Fibroblast of lung (primary cell): ENCODE data around the gene NLRP13. TPM values are rescaled to one million over a fixed set of nuclear protein-coding genes. Genes with fewer than 3 reads are reported as not detected.

Source experiments
- DNase-seq, 2 donors: peaks; one replicate each; pipeline versions ENCODE4 v3.0.0 to v3.0.0-alpha.2; 2010; ENCODE audit warnings: low read depth in 2 of 2
- H2AFZ ChIP-seq: 2 replicates; pipeline ENCODE4 v1.5.1; 2012; ENCODE audit warnings: low read length, control low read depth, inconsistent platforms
- H3K27ac ChIP-seq: 2 replicates; pipeline ENCODE4 v1.5.1; 2011; ENCODE audit warnings: low read length, control low read depth; ENCODE audit not compliant: insufficient read depth
- H3K27me3 ChIP-seq: 2 replicates; pipeline ENCODE4 v1.5.1; 2011; ENCODE audit warnings: mild to moderate bottlenecking, low read length; ENCODE audit not compliant: control insufficient read depth, insufficient read depth
- H3K36me3 ChIP-seq: 2 replicates; pipeline ENCODE4 v1.5.1; 2011; ENCODE audit warnings: low read length; ENCODE audit not compliant: control insufficient read depth, insufficient read depth
- H3K4me1 ChIP-seq: 2 replicates; pipeline ENCODE4 v1.5.1; 2011; ENCODE audit warnings: low read length; ENCODE audit not compliant: control insufficient read depth, insufficient read depth; ENCODE audit errors: extremely low read depth
- H3K4me2 ChIP-seq: 2 replicates; pipeline ENCODE4 v1.5.1; 2011; ENCODE audit warnings: low read length, control low read depth; ENCODE audit not compliant: insufficient read depth; ENCODE audit errors: extremely low read depth
- H3K4me3 ChIP-seq, 4 experiments: fragments of 200-600 bp in 1 of 4; sonication (generic) in 1 of 4; replicated peaks in 1 of 4; 2 replicates each; pipeline ENCODE4 v1.5.1; 2011 to 2016; ENCODE audit warnings: low read length in 4 of 4, low read depth in 3 of 4, mild to moderate bottlenecking in 3 of 4, control low read depth in 2 of 4, inconsistent platforms in 1 of 4, mixed read lengths in 1 of 4; ENCODE audit not compliant: insufficient read depth in 1 of 4; ENCODE audit errors: control extremely low read depth in 1 of 4
- H3K79me2 ChIP-seq: 2 replicates; pipeline ENCODE4 v1.5.1; 2012; ENCODE audit warnings: mild to moderate bottlenecking, low read length, inconsistent platforms; ENCODE audit not compliant: control insufficient read depth, insufficient read depth
- H3K9ac ChIP-seq: 2 replicates; pipeline ENCODE4 v1.5.1; 2011; ENCODE audit warnings: mild to moderate bottlenecking, low read length, control low read depth; ENCODE audit not compliant: insufficient read depth
- H3K9me3 ChIP-seq: 2 replicates; pipeline ENCODE4 v1.5.1; 2012; ENCODE audit warnings: low read depth, low read length; ENCODE audit not compliant: control insufficient read depth, insufficient read depth
- H4K20me1 ChIP-seq: 2 replicates; pipeline ENCODE4 v1.5.1; 2011; ENCODE audit warnings: low read length; ENCODE audit not compliant: control insufficient read depth, insufficient read depth; ENCODE audit errors: extremely low read depth
- EZH2 ChIP-seq: IDR thresholded peaks from 2 replicates; pipeline ENCODE4 v1.5.1; 2012; ENCODE audit warnings: low read length, control low read depth, mild to moderate bottlenecking; ENCODE audit errors: missing control alignments
- polyA plus RNA-seq, 2 donors: library from polyadenylated mRNA; depleted of rRNA in 1 of 2; stranded (reverse) in 1 of 2; unstranded in 1 of 2; fragments of >200 nt; gene quantifications; 2 replicates each; pipeline ENCODE4 v1.2.1, GENCODE V29; 2011 to 2012; ENCODE audit warnings: missing spikeins in 1 of 2
- total RNA-seq: library from RNA; depleted of rRNA; stranded (reverse); fragments of >200 nt; gene quantifications from 2 replicates; pipeline ENCODE4 v1.2.1, GENCODE V29; 2014
- TF ChIP-seq, protein P1 (sequence below), 2 donors: IDR thresholded peaks in 1 of 2; conservative IDR thresholded peaks in 1 of 2; 1 replicate in 1 of 2; 2 replicates in 1 of 2; pipeline ENCODE4 v1.5.1; 2011 to 2012; ENCODE audit warnings: low read length in 2 of 2, control low read depth in 1 of 2, inconsistent platforms in 1 of 2, low read depth in 1 of 2, mild to moderate bottlenecking in 1 of 2

Gene NLRP13
- total and polyA plus RNA-seq, 2 donors (not counting 1 experiment from before 2014, with no cell fraction given): not detected

DNA sequence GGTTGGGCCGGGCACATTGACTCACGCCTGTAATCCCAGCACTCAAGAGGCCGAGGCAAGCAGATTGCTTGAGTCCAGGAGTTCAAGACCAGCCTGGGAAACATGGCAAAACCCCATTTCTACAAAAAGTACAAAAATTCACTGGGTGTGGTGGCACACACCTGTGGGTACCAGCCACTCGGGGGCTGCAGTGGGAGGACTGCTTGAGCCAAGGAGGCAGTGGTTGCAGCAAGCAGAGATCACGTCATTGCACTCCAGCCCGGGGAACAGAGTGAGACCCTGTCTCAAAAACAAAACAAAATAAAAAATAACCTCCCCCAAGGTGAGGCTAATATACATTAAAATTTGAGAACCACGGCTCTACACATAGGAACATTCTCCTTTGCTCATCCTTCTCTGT is 24.9 kb downstream of the NLRP13 start:
- no peaks in the 10 kb centered on the region for H4K20me1 ChIP-seq
- TF ChIP-seq, protein P1, sequence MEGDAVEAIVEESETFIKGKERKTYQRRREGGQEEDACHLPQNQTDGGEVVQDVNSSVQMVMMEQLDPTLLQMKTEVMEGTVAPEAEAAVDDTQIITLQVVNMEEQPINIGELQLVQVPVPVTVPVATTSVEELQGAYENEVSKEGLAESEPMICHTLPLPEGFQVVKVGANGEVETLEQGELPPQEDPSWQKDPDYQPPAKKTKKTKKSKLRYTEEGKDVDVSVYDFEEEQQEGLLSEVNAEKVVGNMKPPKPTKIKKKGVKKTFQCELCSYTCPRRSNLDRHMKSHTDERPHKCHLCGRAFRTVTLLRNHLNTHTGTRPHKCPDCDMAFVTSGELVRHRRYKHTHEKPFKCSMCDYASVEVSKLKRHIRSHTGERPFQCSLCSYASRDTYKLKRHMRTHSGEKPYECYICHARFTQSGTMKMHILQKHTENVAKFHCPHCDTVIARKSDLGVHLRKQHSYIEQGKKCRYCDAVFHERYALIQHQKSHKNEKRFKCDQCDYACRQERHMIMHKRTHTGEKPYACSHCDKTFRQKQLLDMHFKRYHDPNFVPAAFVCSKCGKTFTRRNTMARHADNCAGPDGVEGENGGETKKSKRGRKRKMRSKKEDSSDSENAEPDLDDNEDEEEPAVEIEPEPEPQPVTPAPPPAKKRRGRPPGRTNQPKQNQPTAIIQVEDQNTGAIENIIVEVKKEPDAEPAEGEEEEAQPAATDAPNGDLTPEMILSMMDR (conservative IDR thresholded peaks at IDR 0.05 in 1 of 2, IDR thresholded peaks at IDR 0.05 in 1 of 2; ENCODE audit: low read depth in 1 of 2, low read length in 2 of 2): no peak
- TF ChIP-seq EZH2: no peak
- no peak overlapping the region for H2AFZ ChIP-seq
- H3K4me1 ChIP-seq: no peaks in the 10 kb centered on the region
- H3K9ac ChIP-seq: no peak overlapping the region
- H3K27me3 ChIP-seq: no peaks in the 10 kb centered on the region
- no peak overlapping the region for H3K4me2 ChIP-seq
- no peak for DNase-seq
- no peak overlapping the region for H3K27ac ChIP-seq
- H3K36me3 ChIP-seq: no peaks in the 10 kb centered on the region
- H3K79me2 ChIP-seq: no peaks in the 10 kb centered on the region
- H3K9me3 ChIP-seq: no peaks in the 10 kb centered on the region
- H3K4me3 ChIP-seq: no peak overlapping the region

DNA sequence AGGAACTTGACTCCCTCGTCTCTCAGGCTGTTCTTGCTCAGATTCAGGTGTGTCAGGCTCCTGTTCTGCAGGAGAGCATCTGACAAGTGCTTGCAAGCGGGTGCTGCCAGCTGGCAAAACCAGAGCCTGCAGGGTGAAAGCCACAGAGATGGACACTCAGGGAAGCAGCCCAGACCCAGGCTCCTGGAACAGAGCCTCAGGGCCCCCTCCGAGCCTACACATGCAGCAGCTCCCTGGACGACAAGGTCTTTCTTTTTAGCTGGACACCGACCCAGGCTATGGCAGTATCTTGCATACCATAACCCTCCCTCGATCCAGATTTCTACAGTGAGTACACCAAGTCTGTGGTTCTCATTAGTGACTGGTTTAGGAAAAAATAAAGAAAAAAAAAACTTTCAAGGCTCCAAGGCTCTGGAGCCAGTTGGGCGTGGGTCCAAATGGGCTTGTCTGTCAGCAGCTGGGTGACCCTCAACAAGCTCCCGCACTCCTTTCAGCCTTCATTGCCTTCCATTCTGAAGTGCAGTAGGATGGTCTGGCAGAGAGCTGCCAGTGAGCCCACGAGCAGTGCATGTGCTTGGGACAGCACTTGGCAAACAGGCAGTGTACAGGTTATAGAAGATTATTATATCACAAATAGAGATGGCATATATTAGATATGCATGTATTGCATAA is 29.9 kb downstream of the NLRP13 start:
- no peaks in the 10 kb centered on the region for H4K20me1 ChIP-seq
- no peak overlapping the region for H3K27ac ChIP-seq
- no peak for DNase-seq
- no peaks in the 10 kb centered on the region for H3K4me1 ChIP-seq
- no peak overlapping the region for H2AFZ ChIP-seq
- no peaks in the 10 kb centered on the region for H3K79me2 ChIP-seq
- no peaks in the 10 kb centered on the region for H3K9me3 ChIP-seq
- H3K27me3 ChIP-seq: no peaks in the 10 kb centered on the region
- no peak overlapping the region for H3K4me2 ChIP-seq
- no peaks in the 10 kb centered on the region for H3K36me3 ChIP-seq
- no peak for TF ChIP-seq EZH2
- TF ChIP-seq, protein P1 (conservative IDR thresholded peaks at IDR 0.05 in 1 of 2, IDR thresholded peaks at IDR 0.05 in 1 of 2; ENCODE audit: low read depth in 1 of 2, low read length in 2 of 2): no peak
- H3K9ac ChIP-seq: no peak overlapping the region
- no peak overlapping the region for H3K4me3 ChIP-seq

DNA sequence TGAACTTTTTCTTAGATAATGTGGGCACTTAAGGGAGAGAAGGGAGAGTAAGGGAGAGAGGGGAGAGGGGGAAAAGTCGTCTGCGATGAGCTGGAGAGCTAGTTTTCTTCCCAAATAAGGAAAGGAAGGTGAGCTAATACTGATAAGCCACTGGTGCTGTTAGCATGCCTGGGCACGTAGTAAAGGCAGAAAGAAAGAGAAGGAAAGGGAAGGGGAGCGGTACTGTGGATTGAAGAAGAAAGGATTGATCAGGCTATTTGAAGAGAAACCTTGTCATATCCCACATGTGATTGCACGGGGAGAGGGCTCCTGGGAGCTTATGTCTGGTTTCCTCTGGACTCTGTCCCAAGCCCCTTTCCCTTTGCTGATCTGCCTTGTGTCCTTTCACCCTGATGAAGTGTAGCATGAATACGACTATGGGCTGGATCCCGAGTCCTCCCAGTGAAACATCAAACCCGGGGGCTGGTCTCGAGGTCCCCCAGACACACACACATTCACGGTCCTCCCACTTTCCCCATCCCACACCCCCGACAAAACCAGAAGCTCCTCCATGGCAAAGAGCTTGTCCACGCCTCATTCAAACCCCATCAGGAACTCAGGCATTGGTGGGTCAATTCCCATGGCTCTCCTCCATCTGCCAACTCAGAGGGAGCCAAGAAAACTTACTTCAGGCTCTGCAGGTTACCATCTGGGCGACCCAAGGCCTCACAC is 30.6 kb downstream of the NLRP13 start:
- Histone ChIP-seq H4K20me1 (no peaks in the 10 kb centered on the region), H3K4me1 (no peaks in the 10 kb centered on the region), H3K27ac (no peak overlapping the region), H3K79me2 (no peaks in the 10 kb centered on the region), H3K9me3 (no peaks in the 10 kb centered on the region), H3K9ac (no peak overlapping the region), H3K27me3 (no peaks in the 10 kb centered on the region), H2AFZ (no peak overlapping the region), H3K36me3 (no peaks in the 10 kb centered on the region), H3K4me2 (no peak overlapping the region), H3K4me3 (no peak overlapping the region)
- DNase-seq: no peak
- no peak for TF ChIP-seq EZH2
- TF ChIP-seq, protein P1 (conservative IDR thresholded peaks at IDR 0.05 in 1 of 2, IDR thresholded peaks at IDR 0.05 in 1 of 2; ENCODE audit: low read depth in 1 of 2, low read length in 2 of 2): no peak
